ENCODE data around the gene MYO1E.

MYO1E gene

GRCh38 chr15:59189241-59189640 is 183.4 kb downstream of the MYO1E start:
- Histone ChIP-seq H3K36me3 (ENCODE audit: control insufficient read depth, low read length) (peaks cover 28% of the 10 kb centered on the region), H3K27ac (ENCODE audit: low read depth, low read length) (no peak overlapping the region), H3K9me2 (replicated peaks; ENCODE audit: control insufficient read depth, low read length) (no peaks in the 10 kb centered on the region), H3K9me3 (ENCODE audit: control insufficient read depth, insufficient read depth, low read length) (peaks cover 5% of the 10 kb centered on the region; the same call in 1 of the 2 replicates), H3K79me2 (ENCODE audit: control insufficient read depth, low read length) (no peaks in the 10 kb centered on the region), H3K4me1 (ENCODE audit: control insufficient read depth, low read length) (no peaks in the 10 kb centered on the region), H3K27me3 (ENCODE audit: control insufficient read depth, low read length) (no peaks in the 10 kb centered on the region), H3F3A (ENCODE audit: control insufficient read depth, insufficient read depth) (no peaks in the 10 kb centered on the region), H3K4me2 (ENCODE audit: low read length) (no peak overlapping the region), H4K20me1 (ENCODE audit: control insufficient read depth, insufficient read depth, low read depth, low read length) (no peaks in the 10 kb centered on the region), H3K4me3 (ENCODE audit: low read length) (no peak overlapping the region)
- TF ChIP-seq EZH2phosphoT487 (IDR thresholded peaks at IDR 0.05; ENCODE audit: borderline replicate concordance, low read length), result no peak
- TF ChIP-seq, protein P1, sequence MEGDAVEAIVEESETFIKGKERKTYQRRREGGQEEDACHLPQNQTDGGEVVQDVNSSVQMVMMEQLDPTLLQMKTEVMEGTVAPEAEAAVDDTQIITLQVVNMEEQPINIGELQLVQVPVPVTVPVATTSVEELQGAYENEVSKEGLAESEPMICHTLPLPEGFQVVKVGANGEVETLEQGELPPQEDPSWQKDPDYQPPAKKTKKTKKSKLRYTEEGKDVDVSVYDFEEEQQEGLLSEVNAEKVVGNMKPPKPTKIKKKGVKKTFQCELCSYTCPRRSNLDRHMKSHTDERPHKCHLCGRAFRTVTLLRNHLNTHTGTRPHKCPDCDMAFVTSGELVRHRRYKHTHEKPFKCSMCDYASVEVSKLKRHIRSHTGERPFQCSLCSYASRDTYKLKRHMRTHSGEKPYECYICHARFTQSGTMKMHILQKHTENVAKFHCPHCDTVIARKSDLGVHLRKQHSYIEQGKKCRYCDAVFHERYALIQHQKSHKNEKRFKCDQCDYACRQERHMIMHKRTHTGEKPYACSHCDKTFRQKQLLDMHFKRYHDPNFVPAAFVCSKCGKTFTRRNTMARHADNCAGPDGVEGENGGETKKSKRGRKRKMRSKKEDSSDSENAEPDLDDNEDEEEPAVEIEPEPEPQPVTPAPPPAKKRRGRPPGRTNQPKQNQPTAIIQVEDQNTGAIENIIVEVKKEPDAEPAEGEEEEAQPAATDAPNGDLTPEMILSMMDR (IDR thresholded peaks at IDR 0.05; ENCODE audit: low read depth, low read length, poor library complexity, severe bottlenecking), result no peak

DNA sequence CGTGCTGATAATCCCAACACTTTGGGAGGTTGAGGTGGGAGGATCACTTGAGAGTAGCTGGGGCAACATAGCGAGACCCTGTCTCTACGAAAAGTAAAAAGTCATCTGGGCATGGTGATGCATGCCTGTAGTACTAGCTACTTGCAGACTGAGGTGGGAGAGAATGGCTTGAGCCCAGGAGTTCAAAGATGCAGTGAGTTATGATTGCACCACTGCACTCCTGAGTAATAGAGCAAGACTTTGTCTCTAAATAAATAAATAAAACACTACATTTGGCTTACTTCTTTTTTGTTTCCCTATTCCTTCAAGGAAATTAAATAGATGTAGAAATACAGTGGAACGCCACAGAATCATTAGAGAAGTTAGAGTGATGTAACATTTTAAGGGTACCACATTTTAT is 186.2 kb downstream of the MYO1E start:
- no peaks in the 10 kb centered on the region for H3F3A ChIP-seq (ENCODE audit: control insufficient read depth, insufficient read depth)
- H3K27ac ChIP-seq (ENCODE audit: low read depth, low read length), result no peak overlapping the region
- TF ChIP-seq EZH2phosphoT487 (IDR thresholded peaks at IDR 0.05; ENCODE audit: borderline replicate concordance, low read length), result no peak
- TF ChIP-seq, protein P1 (IDR thresholded peaks at IDR 0.05; ENCODE audit: low read depth, low read length, poor library complexity, severe bottlenecking), result no peak
- no peaks in the 10 kb centered on the region for H4K20me1 ChIP-seq (ENCODE audit: control insufficient read depth, insufficient read depth, low read depth, low read length)
- no peaks in the 10 kb centered on the region for H3K79me2 ChIP-seq (ENCODE audit: control insufficient read depth, low read length)
- H3K4me2 ChIP-seq (ENCODE audit: low read length), result no peak overlapping the region
- H3K36me3 ChIP-seq (ENCODE audit: control insufficient read depth, low read length), result peaks cover 33% of the 10 kb centered on the region
- no peak overlapping the region for H3K4me3 ChIP-seq (ENCODE audit: low read length)
- no peaks in the 10 kb centered on the region for H3K4me1 ChIP-seq (ENCODE audit: control insufficient read depth, low read length)
- no peaks in the 10 kb centered on the region for H3K27me3 ChIP-seq (ENCODE audit: control insufficient read depth, low read length)
- H3K9me3 ChIP-seq (ENCODE audit: control insufficient read depth, insufficient read depth, low read length), result peaks cover 19% of the 10 kb centered on the region
- no peaks in the 10 kb centered on the region for H3K9me2 ChIP-seq (replicated peaks; ENCODE audit: control insufficient read depth, low read length)

- H3K4me3 ChIP-seq (ENCODE audit: low read length), result no peak overlapping the region
- peaks cover 20% of the 10 kb centered on the region for H3K9me3 ChIP-seq (ENCODE audit: control insufficient read depth, insufficient read depth, low read length)
- H3K27ac ChIP-seq (ENCODE audit: low read depth, low read length), result no peak overlapping the region
- H3K36me3 ChIP-seq (ENCODE audit: control insufficient read depth, low read length), result peaks cover 33% of the 10 kb centered on the region
- H4K20me1 ChIP-seq (ENCODE audit: control insufficient read depth, insufficient read depth, low read depth, low read length), result no peaks in the 10 kb centered on the region
- H3K4me1 ChIP-seq (ENCODE audit: control insufficient read depth, low read length), result no peaks in the 10 kb centered on the region
- H3K79me2 ChIP-seq (ENCODE audit: control insufficient read depth, low read length), result no peaks in the 10 kb centered on the region
- no peaks in the 10 kb centered on the region for H3K9me2 ChIP-seq (replicated peaks; ENCODE audit: control insufficient read depth, low read length)
- no peaks in the 10 kb centered on the region for H3K27me3 ChIP-seq (ENCODE audit: control insufficient read depth, low read length)
- H3F3A ChIP-seq (ENCODE audit: control insufficient read depth, insufficient read depth), result no peaks in the 10 kb centered on the region
- no peak for TF ChIP-seq EZH2phosphoT487 (IDR thresholded peaks at IDR 0.05; ENCODE audit: borderline replicate concordance, low read length)
- TF ChIP-seq, protein P1 (IDR thresholded peaks at IDR 0.05; ENCODE audit: low read depth, low read length, poor library complexity, severe bottlenecking), result no peak
- no peak overlapping the region for H3K4me2 ChIP-seq (ENCODE audit: low read length)
These were observed 186.9 kb downstream of the MYO1E start for GRCh38 chr15:59185725-59186124.
